Measurements from ENCODE around the gene DDX39B.

GRCh38 chr6:31540640-31541039 lies 1.2 kb downstream of the DDX39B start:
- TF ChIP-seq EP300 (IDR thresholded peaks at IDR 0.05) (no peak), POLR2A (IDR thresholded peaks at IDR 0.05) (no peak), CTCF (IDR thresholded peaks at IDR 0.05) (no peak), POLR2AphosphoS5 (IDR thresholded peaks at IDR 0.05) (no peak)

Data from suprapubic skin (tissue), 4 donors.